HG03432 (cell line): ENCODE data around the gene GGCT.
"Not testable (repeated sequence)": the region's sequence is repeated elsewhere in the genome, so short reads cannot be mapped to it uniquely, and the experiment has no call there.

ENCODE experiments used
- ATAC-seq: cut with Tn5 transposase; IDR thresholded peaks from one replicate; pipeline ENCODE4 v1.9.1; 2021; ENCODE audit warnings: mild to moderate bottlenecking, moderate library complexity; ENCODE audit not compliant: unreplicated experiment

GGCT gene

GRCh38 chr7:30519122-30519521 is 14.5 kb upstream of the GGCT start:
- ATAC-seq: no peak

DNA sequence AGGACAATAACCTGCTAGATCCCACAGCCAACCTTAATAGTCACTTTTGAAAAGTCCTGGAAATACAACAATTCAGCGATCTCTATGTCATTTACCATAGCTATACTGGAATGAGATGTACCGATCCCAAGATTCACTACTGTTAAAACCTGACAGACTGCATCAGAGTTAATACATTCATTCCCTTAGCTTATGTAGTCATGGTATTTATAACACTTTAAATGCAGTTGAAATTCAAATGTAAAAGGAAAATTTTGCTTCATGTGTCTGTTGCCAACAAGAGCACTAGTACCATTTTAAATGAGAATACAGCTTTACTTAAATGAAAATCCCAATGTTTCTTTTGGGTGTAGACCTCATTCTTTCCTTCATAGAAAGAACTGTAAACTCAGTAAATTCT is 11.1 kb upstream of the GGCT start:
- ATAC-seq: no peak

- no peak for ATAC-seq
These were observed 10.1 kb upstream of the GGCT start for GRCh38 chr7:30514776-30515175.

DNA sequence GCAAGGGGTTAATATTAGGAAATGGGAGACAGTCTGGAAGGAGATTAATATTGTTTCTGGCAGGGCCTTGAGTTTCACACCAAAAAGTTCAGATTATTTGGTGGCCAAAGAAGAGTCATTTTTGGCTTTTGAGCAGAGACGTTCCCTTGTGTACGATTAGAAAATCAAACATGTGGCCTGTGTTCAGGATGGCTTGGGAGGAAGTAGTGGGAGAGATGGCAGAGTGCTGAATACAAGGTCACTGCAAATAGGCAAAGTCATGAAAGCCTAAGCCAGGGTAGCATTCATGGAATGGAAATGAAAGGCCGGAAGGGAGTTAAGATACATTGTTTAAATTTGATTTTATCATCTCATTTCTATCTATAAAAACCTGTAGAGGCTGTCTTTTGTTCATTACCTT is 9.5 kb upstream of the GGCT start:
- ATAC-seq: no peak

DNA sequence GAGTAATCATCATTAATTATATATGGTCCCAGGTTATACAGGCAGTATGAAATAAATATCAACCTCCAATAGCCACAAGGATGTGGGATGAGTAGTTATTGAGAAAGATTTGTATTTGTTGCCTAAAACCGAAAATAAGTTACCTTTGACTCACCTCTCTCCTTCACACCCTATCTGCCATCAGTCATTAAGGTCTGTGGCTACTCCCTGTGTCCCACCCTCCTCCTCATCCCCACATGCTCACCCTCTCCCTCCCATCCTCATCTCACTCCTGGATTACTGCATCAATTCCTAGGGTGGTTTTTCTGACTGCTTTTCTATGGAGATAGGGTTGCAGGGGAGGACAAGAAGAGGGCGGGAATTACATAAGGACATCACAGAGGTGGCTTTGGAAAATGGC is 9.1 kb upstream of the GGCT start:
- ATAC-seq: no peak

DNA sequence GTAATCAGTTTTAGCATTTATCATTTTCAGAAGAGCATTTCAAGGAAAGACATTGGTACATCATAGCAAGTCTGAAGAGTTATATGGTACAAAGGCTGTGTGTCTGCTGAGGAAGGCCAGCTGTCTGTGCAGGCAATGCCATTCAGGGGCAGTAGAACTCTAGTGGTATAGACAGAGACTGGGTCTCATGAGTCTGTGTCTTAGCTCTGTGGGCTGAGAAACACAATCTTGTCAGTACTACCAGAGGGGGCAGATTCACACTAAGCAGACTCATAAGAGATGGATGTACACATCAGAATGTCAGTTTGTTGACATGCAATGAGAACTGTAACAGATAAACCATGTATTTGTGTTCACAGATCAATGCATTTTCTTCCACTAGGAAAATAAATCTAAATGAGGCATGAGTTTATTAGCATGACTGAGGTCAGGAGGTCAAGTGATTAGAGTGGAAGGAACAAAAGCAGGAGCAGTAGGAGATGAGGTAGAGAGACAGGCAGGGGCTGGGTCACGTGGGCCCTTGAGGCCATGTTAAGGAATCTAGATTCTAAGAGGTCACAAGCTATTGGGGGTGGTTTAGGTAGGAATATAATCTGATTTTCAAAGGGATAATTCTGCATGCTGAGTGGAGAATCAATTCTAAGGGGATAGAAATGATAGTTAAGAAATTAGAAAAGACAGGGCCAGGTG is 7.5 kb upstream of the GGCT start:
- ATAC-seq: no peak

GRCh38 chr7:30511494-30511893 is 6.9 kb upstream of the GGCT start:
- ATAC-seq: no peak

DNA sequence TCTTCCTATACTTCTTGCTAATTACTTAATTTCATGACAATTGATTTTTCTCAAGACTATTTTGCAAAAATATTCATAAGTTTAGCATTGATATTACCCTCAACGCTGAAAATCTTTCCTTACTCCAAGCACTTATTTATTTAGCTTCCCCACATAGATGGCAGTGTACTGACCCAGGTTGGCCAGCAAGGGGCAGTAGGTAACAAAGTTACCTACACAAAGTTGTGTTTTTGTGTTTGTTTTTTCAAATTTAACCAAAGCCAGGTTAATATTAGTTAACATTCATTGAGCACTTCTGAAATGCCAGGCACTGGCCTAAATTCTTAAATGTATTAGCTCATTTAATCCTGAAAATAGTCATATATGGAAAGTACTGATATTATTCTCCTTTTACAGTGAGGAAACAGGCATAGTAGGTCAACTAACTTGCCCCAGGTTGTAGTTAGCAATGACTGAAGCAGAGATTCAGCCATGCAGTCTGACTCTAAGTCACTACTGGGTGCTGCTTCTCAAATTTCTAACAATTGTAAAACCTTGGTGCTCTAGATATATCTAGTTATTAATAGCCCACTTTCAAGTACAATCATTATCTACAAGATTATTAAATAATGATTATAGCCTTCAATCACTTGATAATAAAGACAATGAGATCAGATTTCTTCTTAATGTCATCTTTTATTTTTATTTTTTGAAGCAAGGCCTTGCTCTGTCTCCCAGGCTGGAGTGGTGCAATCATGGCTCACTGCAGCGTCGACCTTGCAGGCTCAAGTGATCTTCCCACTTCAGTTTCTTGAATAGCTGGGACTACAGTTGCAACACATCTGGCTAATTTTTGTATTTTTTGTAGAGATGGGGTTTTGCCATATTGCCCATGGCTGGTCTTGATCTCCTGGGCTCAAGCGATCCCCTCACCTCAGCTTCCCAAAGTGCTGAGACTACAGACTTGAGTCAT is 5.8 kb upstream of the GGCT start:
- no peak for ATAC-seq

DNA sequence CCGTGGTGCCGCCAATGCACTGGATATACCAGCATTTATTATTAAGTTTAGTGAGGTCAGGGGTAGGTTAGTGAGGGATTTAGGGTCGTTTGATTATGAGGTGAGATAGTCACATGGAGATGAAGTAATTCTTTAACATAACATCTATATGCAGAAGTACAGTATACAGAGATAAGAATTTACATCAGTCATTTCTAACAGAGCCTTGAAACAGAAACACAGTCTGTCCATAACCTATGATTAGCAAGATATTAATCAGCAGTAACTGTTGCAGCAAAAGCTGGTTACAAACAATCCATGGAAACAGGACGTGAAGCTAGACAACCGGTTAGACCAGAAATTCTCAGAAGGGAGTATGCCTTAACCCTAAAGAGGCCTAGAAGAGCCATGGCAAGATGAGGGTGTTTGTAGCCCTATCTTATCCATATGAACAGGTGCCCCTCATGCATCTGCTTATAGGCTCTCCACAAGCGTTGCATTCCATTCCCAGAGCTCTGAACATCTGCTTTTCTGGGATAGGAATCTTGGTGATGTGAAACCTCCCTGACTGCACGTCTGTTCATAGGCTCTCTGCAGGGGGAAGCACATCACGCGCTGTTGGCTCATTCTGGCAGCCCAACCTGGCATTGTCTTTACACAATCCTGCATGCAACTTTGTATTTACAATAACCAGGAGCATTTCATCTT is 4.7 kb upstream of the GGCT start:
- ATAC-seq: not testable (repeated sequence)

DNA sequence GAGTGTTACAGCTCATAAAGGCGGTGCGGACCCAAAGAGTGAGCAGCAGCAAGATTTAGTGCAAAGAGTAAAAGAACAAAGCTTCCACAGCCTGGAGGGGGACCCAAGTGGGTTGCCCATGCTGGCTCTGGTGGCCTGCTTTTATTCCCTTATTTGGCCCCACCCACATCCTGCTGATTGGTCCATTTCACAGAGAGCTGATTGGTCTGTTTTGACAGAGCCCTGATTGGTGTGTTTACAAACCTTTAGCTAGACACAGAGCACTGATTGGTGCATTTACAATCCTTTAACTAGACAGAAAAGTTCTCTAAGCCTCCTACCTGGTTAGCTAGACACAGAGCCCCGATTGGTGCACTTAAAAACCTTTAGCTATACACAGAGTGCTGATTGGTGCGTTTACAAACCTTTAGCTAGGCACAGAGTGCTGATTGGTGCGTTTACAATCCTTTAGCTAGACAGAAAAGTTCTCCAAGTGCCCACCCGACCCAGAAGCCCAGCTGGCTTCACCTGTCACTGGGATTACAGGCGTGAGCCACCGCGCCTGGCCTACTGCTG is 2.8 kb upstream of the GGCT start:
- ATAC-seq: not testable (repeated sequence)

DNA sequence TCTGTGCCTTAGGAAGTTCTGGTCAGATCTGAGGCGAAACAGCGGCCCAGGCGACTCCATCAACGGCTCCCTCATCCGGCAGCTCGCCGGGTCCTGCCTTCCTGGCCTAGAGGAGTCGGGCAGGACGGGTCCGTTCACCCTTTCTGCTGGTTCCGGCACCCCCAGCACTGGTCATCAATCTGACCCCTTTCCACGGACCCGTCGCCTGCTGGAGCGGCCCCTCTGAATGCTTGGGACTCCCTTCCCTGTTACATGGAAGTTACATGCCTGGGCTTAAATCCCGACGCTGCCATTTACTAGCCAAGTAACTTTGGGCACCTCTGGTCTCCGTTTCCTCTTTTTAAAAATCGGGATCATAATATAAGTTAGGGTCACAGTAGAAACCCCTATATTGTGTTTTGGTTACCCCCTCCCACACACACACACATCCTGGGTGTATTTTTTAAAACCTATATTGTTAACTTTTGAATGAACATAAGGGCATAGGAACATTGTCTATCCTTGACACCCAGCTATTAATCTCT is 607 bp upstream of the GGCT start:
- ATAC-seq: peak; percentile 27

GRCh38 chr7:30503274-30504212 is 1.1 kb downstream of the GGCT start:
- no peak for ATAC-seq

- no peak for ATAC-seq
These were observed 2.0 kb downstream of the GGCT start for GRCh38 chr7:30502470-30503251.

- no peak for ATAC-seq
These were observed 3.4 kb downstream of the GGCT start for GRCh38 chr7:30501264-30501663.

GRCh38 chr7:30493228-30493627 is 11.4 kb downstream of the GGCT start:
- ATAC-seq: no peak

DNA sequence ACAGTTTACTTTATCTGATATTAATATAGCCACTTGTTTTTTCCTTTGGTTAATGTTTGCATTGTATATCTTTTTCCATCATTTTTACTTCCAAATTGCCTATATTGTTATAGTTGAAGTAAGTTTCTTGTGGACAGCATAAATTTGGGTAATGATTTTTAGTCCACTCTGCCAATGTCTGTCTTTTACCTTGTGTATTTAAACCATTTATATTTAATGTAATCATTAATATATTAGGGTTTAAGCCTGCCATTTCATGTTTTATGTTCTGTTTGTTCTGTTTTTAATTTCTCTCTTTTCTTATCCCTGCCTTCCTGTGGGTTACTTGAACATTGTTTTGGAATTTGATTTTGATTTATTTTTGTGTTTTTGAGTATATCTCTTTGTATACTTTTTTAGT is 13.2 kb downstream of the GGCT start:
- no peak for ATAC-seq

DNA sequence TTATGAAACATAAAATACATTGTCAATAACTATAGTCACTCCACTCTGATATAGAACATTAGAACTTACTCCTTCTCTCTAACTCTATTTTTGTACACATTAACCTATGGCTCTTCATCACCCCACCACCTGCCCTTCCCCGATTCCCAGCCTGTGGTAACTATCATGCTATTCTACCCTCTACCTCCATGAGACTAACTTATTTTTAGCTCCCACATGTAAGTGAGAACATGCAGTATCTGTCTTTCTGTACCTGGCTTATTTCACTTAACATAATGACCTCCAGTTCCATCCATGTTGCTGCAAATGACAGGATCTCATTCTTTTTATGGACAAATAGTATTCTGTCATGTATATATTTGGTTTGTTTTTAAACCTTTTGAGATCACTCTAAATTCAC is 17.3 kb downstream of the GGCT start:
- ATAC-seq: no peak

GRCh38 chr7:30485667-30486066 is 19.0 kb downstream of the GGCT start:
- no peak for ATAC-seq

- not testable (repeated sequence) for ATAC-seq
These were observed 23.2 kb downstream of the GGCT start for GRCh38 chr7:30481416-30481815.
